HepG2 (cell line): ENCODE measurements around the gene INHBB.

Experiments
- BRCA1 ChIP-seq: sonication (generic); formaldehyde crosslinking; IDR thresholded peaks from 2 replicates; pipeline ENCODE4 v1.4.0; 2020; ENCODE audit warnings: missing genetic modification reagents
- BRF2 ChIP-seq: sonication (generic); formaldehyde crosslinking; IDR thresholded peaks from 2 replicates; pipeline ENCODE4 v1.8.1; 2022; ENCODE audit warnings: mild to moderate bottlenecking, missing genetic modification reagents
- HDAC6 ChIP-seq: fragments of 200-600 bp; sonication (generic); IDR thresholded peaks from 2 replicates; pipeline ENCODE4 v1.7.0; 2017; ENCODE audit warnings: mild to moderate bottlenecking, antibody characterized with exemption, low read length, low read depth
- KDM1A ChIP-seq: IDR thresholded peaks from 2 replicates; pipeline ENCODE4 v1.6.1; 2016; ENCODE audit warnings: missing compliant biosample characterization
- NFRKB ChIP-seq: fragments of 450-650 bp; IDR thresholded peaks from 2 replicates; pipeline ENCODE4 v1.6.1; 2017
- ZNF333 ChIP-seq: sonication (generic); formaldehyde crosslinking; IDR thresholded peaks from 2 replicates; pipeline ENCODE4 v1.4.0; 2020; ENCODE audit warnings: mild to moderate bottlenecking, missing genetic modification reagents, borderline replicate concordance

GRCh38 chr2:120352696-120353590 lies 7.0 kb downstream of the INHBB start:
- TF ChIP-seq BRF2 (CRISPR knock-in tag) (no peak), ZNF333 (no peak), HDAC6 (no peak), NFRKB (no peak), KDM1A (CRISPR knock-in tag) (no peak), BRCA1 (no peak)
